Neural crest cell (in vitro differentiated cells): ENCODE results near the gene NDUFS7. TPM values are rescaled to one million over a fixed set of nuclear protein-coding genes. Genes with fewer than 3 reads are reported as not detected.

Experiments
- DNase-seq: peaks from one replicate; pipeline ENCODE4 v3.0.0; 2021; ENCODE audit warnings: low read depth, mixed read lengths, low spot score
- H3K27ac Mint-ChIP-seq: one replicate; pipeline ENCODE4 v1.8.0; 2021; ENCODE audit warnings: mild to moderate bottlenecking, mixed read lengths; ENCODE audit not compliant: unreplicated experiment
- H3K27me3 Mint-ChIP-seq: 2 replicates; pipeline ENCODE4 v1.8.0; 2021; ENCODE audit warnings: low read depth, mild to moderate bottlenecking, mixed read lengths
- H3K36me3 Mint-ChIP-seq: 2 replicates; pipeline ENCODE4 v1.8.0; 2021; ENCODE audit warnings: low read depth, mild to moderate bottlenecking, mixed read lengths
- H3K4me1 Mint-ChIP-seq: 2 replicates; pipeline ENCODE4 v1.8.0; 2021; ENCODE audit warnings: mixed read lengths
- H3K4me3 Mint-ChIP-seq: one replicate; pipeline ENCODE4 v1.8.0; 2021; ENCODE audit warnings: mild to moderate bottlenecking, mixed read lengths
- H3K9me3 Mint-ChIP-seq: 2 replicates; pipeline ENCODE4 v1.8.0; 2021; ENCODE audit warnings: mixed read lengths
- CTCF ChIP-seq: fragments of 200-600 bp; sonication (generic); conservative IDR thresholded peaks from 2 replicates; pipeline ENCODE4 v1.5.0; 2021; ENCODE audit warnings: antibody characterized with exemption, mild to moderate bottlenecking
- total RNA-seq: library from RNA; stranded (reverse); gene quantifications from 2 replicates; pipeline ENCODE4 v1.2.1, GENCODE V29; 2021

NDUFS7 gene
- total RNA-seq, 1 donor from 2014 or later = 89.7 TPM

- DNase-seq = no peak
- Mint-ChIP-seq H3K27ac (no peak overlapping the region), H3K4me1 (no peaks in the 10 kb centered on the region), H3K36me3 (no peaks in the 10 kb centered on the region), H3K27me3 (no peaks in the 10 kb centered on the region), H3K4me3 (peak overlapping the region; percentile 51), H3K9me3 (no peaks in the 10 kb centered on the region)
- no peak for TF ChIP-seq CTCF
These were observed 14.1 kb downstream of the NDUFS7 start for GRCh38 chr19:1397838-1398237.

GRCh38 chr19:1399079-1399478 lies 15.4 kb downstream of the NDUFS7 start:
- Mint-ChIP-seq H3K27me3 (no peaks in the 10 kb centered on the region), H3K4me1 (no peaks in the 10 kb centered on the region), H3K9me3 (no peaks in the 10 kb centered on the region), H3K36me3 (no peaks in the 10 kb centered on the region), H3K4me3 (peak overlapping the region; percentile 49), H3K27ac (no peak overlapping the region)
- TF ChIP-seq CTCF = no peak
- DNase-seq = no peak

GRCh38 chr19:1399745-1400144 lies 16.0 kb downstream of the NDUFS7 start:
- Mint-ChIP-seq H3K27me3 (no peaks in the 10 kb centered on the region), H3K36me3 (no peaks in the 10 kb centered on the region), H3K9me3 (no peaks in the 10 kb centered on the region), H3K4me1 (no peaks in the 10 kb centered on the region), H3K4me3 (no peak overlapping the region), H3K27ac (no peak overlapping the region)
- no peak for TF ChIP-seq CTCF
- DNase-seq = no peak

GRCh38 chr19:1400281-1401137 lies 16.8 kb downstream of the NDUFS7 start:
- no peaks in the 10 kb centered on the region for H3K9me3 Mint-ChIP-seq
- H3K36me3 Mint-ChIP-seq = no peaks in the 10 kb centered on the region
- DNase-seq = no peak
- H3K4me3 Mint-ChIP-seq = peak overlapping the region; percentile 70
- no peak for TF ChIP-seq CTCF
- no peaks in the 10 kb centered on the region for H3K27me3 Mint-ChIP-seq
- H3K4me1 Mint-ChIP-seq = no peaks in the 10 kb centered on the region
- no peak overlapping the region for H3K27ac Mint-ChIP-seq

- TF ChIP-seq CTCF = peak; percentile 59
- H3K27ac Mint-ChIP-seq = no peak within 1 kb of the TSS
- peaks cover under 1% of the 10 kb centered on the region for H3K4me1 Mint-ChIP-seq
- DNase-seq = peak; percentile 45
- no peaks in the 10 kb centered on the region for H3K36me3 Mint-ChIP-seq
- peak within 1 kb of the TSS; percentile 76 for H3K4me3 Mint-ChIP-seq
- no peaks in the 10 kb centered on the region for H3K9me3 Mint-ChIP-seq
- no peaks in the 10 kb centered on the region for H3K27me3 Mint-ChIP-seq
These were observed 17.6 kb downstream of the NDUFS7 start, which contains the start of gene GAMT for GRCh38 chr19:1401138-1401888. GAMT (minus strand) TSS chr19:1401542; CDS start chr19:1401476, 66 bp downstream.
